Posterior vena cava (tissue), 2 donors: ENCODE results near the gene ZBTB16. TPM values are rescaled to one million over a fixed set of nuclear protein-coding genes. Genes with fewer than 3 reads are reported as not detected.
A peak's percentile ranks its signal among the peaks of the same experiment; 100 is the strongest.

ENCODE experiments used
- DNase-seq: peaks from one replicate; pipeline ENCODE4 v3.0.0-alpha.2; 2020; ENCODE audit warnings: low spot score
- intact Hi-C, 2 donors: fragments of 100-400 bp; cut with DNase I; formaldehyde crosslinking; loops; one replicate each; pipeline versions ENCODE4 v1.14.1 to v1.14.2; 2022 to 2023
- total RNA-seq, 2 donors: library from RNA; stranded (reverse); fragmentation: NEBNext Ultra II Directional; extraction: Animal tissue kit (Norgen Biotek cat#: 25700); gene quantifications; one replicate each; pipeline ENCODE4 v1.2.1, GENCODE V29; 2021
- donor health status: DM: yes; HTN: yes; CAD: no.
- donor health status: DM: yes; HTN: yes; CAD: no.

The ZBTB16 gene
- total RNA-seq, 2 donors from 2014 or later: 188 to 208 TPM

DNA sequence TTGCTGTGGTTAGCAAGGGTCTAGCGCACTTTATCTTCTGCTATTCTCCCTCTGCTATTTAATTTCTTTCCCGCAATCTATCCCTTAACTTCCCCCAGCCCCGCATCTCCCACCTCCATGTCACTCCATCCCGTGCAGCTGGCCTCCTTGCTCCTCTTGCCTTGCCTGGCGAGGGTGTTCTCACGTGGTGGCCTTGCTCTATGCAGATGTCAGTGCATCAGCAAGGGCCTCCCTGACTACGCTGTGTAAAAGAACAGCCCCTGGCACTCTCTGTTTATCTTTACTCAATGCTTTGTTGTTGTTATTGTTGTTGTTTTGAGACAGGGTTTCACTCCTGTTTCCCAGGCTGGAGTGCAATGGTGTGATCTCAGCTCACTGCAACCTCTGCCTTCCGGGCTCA is 122.2 kb downstream of the ZBTB16 start:
- no peak for DNase-seq

DNA sequence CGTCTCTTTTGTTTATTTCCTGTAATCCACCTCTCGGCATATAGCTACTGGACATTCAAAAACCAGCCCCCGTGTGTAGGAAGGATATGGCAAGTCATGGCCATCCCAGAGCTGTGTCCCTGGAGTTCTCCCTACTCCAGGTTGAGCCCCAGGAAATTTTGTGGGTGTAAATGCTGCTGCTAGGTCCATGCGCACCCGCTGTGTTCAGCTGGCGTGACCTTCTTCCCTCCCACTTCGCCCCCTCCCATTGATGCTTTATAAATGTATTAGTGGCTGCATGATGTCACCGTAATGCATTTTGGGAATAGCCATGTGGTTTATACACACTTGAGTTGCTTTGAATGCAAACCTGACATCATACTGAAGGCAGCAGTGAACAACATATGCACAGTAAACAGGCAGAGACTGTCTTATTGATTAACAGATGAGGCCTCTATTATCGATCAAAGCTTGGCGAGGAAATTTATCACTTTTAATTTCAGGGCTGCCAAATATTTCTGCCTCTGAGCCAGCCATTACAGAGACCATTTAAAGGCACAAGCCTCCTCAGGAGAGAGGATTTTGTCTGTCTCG is 123.0 kb downstream of the ZBTB16 start:
- DNase-seq: no peak
- intact Hi-C loops: loop anchor here in 1 of 2 donors (5.0 kb wide), 1 partner anchor 125 kb away; the partner anchor contains the start of gene ZBTB16

More for the DNA sequence above, 122.2 kb downstream of the ZBTB16 start:
- intact Hi-C loops: loop anchor here in 1 of 2 donors (5.0 kb wide), 1 partner anchor 124 kb away; the partner anchor contains the start of gene ZBTB16

DNA sequence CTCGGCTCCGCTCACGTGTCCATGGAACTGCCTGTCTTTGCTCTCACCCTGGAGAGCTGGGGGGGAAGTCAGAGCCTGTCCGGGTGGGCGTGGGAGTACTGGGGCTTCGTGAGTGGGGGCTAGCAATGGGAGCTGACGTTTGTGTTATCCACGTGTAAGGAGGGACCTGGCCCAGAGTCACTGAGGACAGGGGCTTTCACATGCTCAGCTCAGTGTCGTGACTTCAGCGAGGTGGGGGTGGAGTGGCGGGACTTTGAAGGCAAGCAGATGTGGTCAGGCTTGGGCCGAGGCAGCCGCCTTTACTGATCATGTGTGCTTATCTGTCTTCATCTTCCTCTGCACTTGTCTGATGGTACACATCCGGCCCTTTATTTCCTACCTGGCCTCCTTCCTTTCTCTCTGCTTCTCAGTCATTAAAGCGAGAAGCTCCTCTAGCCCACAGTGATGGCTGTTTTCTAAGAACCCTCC is 123.6 kb downstream of the ZBTB16 start:
- DNase-seq: no peak
- intact Hi-C loops: loop anchor here in 1 of 2 donors (5.0 kb wide), 1 partner anchor 126 kb away; the partner anchor contains the start of gene ZBTB16

DNA sequence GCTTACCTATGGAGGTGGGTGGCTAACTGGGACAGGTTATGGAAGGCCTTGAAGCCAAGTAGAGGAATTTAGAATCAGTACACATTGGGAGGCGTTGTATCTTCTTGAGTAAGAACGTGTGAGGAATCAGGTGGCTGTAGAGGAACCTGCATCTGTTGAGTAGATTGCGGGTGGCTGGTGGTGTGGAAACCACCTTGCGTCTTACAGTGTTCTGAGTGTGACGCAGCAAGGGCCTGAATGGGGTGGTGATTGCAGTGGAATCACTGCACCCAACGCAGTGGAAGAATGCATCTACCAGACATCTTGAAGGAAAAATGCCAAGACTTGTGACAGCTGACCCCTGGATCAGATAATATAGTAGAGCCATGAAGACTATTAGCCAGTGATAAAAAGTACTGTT is 125.9 kb downstream of the ZBTB16 start:
- intact Hi-C loops: no loop called here

DNA sequence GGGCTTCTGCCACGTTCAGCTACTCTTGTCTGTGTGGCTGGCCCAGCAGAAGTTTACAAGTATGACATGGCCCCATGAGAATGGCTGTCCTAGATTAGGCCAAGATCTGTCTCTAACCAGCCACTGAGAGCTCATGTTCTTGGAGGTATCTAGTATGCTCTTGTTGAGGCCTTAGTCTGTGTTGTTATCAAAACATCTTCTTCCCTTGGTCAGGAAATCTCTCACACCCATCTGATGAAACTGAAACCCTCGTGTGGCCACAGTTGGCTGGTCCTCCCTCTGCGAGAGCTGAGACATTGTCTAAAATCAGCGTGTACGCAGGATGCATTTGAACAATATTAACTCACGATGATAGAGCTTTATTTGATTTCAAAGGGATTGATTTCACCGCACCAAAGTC is 127.7 kb downstream of the ZBTB16 start:
- intact Hi-C loops: no loop called here

More for the DNA sequence above, 125.9 kb downstream of the ZBTB16 start:
- no peak for DNase-seq

DNA sequence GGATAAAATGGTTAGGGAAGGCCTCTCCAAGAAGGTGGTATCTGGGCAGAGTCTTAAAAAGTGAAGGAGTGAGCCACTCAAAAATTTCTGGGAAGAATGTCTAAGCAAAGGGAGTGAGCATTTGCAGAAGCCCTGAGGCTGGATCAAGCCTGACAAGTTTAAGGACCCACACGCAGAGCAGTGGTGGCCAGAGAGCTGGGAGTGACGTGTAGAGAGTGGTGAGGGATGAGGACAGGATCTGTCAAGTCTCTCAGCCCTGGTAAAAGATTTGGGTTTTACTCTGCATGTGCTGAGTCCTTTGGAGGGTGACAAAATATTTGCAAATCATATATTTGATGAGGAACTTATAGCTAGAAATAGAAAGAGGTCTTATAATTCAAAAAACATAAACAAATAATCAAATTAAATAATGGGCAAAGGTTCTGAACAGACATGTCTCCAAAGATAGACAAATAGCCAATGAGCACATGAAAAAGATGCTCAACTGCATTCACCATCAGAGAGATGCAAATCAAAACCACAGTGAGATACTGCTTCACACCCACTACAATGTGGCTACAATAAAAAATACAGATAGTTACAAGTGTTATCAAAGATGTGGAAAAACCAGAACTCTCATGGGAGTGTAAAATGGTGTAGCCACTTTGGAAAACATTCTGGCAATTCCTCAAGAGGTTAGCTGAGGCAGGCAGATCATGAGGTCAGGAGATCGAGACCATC is 129.5 kb downstream of the ZBTB16 start:
- no peak for DNase-seq
- intact Hi-C loops: no loop called here

More for the DNA sequence above, 127.7 kb downstream of the ZBTB16 start:
- no peak for DNase-seq

- intact Hi-C loops: no loop called here
- no peak for DNase-seq
Observed at GRCh38 chr11:114190630-114191029, 131.1 kb downstream of the ZBTB16 start.

DNA sequence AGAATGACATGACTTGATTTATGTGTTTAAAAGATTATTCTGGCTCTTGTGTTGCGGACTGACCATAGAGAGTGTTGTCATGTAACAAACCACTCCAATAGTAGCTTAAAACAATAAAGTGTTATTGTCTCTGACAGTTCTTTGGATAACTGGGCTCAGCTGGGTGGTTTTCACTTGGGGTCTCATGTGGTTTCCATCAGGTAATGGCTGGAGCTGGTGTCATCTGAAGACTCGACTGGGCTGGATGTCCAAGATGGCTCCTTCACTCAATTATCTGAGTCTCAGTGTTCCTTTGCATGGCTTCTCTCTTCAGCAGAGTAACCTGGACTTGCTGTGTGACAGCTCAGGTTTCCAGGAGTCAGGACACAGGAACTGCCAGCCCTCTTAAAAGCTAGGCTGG is 132.4 kb downstream of the ZBTB16 start:
- DNase-seq: no peak
- intact Hi-C loops: no loop called here

- DNase-seq: no peak
- intact Hi-C loops: no loop called here
Observed at GRCh38 chr11:114192841-114193389, 133.4 kb downstream of the ZBTB16 start.

DNA sequence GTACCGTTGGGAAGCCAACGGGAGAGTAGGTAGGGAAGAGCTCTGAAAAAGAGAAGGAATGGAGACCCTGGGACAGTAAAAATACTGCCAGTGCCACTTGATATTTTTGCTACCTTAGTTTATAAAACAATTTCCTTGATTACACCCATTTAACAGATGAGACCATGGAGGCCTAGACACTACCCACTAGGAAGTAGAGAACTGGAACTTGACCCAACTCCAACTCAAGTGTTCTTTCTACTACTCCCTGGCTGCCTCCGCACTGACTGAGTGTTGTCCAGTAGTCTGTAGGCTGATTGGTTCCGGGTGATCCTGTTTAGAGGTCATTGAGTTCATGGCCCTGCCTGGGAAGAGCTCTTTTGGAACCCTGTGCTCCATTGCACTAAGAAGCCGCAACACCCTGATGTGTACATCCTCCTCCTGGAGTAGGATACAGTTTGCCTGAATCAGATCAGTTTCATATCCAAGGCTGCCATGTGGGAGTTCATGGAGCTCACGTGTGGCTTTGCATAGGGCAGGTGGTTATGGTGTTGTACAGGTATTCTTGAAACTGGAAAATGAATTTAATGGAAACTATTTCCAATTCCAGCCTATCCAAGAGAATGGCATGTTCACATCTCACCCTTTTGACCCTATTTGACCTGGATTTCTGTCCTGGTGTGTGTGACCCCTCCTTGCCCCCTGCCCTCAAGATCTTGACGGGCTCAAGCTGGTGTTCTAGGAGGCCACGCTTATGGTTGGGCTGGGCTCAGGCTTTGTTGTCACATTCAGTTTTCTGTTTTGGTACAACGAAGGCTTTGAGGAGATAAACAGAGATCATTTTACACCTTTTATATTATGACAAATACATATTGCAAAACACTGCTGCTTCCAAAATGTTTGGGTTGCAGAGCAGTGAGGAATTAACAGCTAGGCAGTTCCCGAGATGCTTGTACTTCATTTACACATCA is 134.5 kb downstream of the ZBTB16 start:
- DNase-seq: no peak
- intact Hi-C loops: loop anchor here in 1 of 2 donors (1.0 kb wide), 1 partner anchor 25 kb away; no protein-coding TSS in a partner anchor

DNA sequence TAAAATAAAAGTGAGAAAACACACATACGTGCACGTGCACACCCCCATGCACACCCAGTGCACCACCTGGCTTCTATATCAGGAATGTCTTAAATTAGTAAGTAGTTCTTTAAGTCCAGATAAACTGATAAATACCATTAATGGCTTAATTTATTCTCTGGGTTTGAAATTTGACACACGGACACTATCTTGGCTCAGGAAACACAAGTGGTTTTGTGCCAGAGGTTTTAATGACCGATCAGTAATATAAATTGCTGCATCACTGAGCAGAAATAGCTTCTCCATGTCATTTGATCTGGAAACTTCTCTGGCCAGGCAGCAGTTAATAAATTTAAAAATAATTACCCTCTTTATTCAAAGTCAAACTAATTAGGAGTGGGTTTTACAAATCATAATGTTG is 135.2 kb downstream of the ZBTB16 start:
- intact Hi-C loops: loop anchor here in 1 of 2 donors (1.0 kb wide), 1 partner anchor 25 kb away; no protein-coding TSS in a partner anchor

GRCh38 chr11:114195151-114195550 is 135.6 kb downstream of the ZBTB16 start:
- DNase-seq: no peak

More for the DNA sequence above, 135.2 kb downstream of the ZBTB16 start:
- DNase-seq: no peak

GRCh38 chr11:114195981-114196731 is 136.6 kb downstream of the ZBTB16 start:
- no peak for DNase-seq
- intact Hi-C loops: no loop called here

More at GRCh38 chr11:114195151-114195550, 135.6 kb downstream of the ZBTB16 start:
- intact Hi-C loops: no loop called here

DNA sequence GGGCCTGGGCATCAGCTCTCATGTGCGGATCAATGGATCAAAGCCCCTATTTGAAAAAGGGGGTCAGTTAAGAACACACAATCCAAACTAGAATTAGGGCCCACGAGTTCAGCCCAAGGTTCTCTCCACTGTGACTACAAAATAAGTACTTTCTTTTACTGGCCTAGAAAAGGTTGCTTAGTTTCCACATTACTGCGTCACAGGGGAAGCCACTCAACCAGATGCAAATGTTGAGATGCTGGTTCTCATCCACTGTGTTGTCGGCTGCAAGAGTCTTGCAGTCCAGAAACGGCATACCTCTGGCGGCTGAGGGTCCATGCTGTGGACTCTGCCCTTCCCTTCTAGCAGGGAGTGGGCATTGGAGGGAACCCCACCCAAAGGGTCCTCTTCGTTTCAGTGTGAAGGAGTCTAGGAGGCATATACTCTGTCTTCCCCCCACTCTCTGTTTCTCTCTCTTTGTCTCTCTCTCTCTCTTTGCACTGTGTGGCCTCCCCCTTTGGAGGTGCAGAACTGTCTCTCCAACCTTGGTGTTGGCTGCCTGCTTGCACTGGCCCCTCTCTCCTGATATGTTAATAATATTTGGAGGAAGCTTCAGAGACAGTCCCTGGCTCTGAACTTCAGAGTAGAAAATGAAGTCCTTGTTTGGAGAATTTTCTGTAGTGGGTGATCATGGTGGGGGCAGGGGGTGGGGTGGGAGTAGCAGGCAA is 137.6 kb downstream of the ZBTB16 start:
- intact Hi-C loops: no loop called here
- DNase-seq: no peak

GRCh38 chr11:114197799-114198500 is 138.4 kb downstream of the ZBTB16 start:
- intact Hi-C loops: no loop called here

DNA sequence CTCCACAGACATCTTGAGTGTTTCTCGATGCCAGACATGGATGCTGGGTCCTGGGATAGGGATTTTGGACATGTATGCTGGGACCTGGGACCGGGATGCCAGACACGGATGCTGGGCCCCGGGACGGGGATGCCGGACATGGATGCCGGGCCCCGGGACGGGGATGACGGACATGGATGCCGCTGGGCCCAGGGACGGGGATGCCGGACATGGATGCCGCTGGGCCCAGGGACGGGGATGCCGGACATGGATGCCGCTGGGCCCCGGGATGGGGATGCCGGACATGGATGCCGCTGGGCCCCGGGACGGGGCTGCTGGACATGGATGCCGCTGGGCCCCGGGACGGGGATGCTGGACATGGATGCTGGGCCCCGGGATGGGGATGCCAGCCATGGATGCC is 139.5 kb downstream of the ZBTB16 start:
- DNase-seq: no peak
- intact Hi-C loops: no loop called here

More at GRCh38 chr11:114197799-114198500, 138.4 kb downstream of the ZBTB16 start:
- DNase-seq: peak; percentile 86
